H1 (cell line): ENCODE results near the gene MUS81. TPM values are rescaled to one million over a fixed set of nuclear protein-coding genes. Genes with fewer than 3 reads are reported as not detected.

Experiments used
- CTCF ChIA-PET: fragments of 300-600 bp; sonication (Branson Sonifier 250); formaldehyde crosslinking; loops from one replicate; lab custom pipeline; 2021; ENCODE audit not compliant: partially characterized antibody; lab: Charles Lee
- POLR2A ChIA-PET: fragments of 300-600 bp; sonication (Branson Sonifier 250); formaldehyde crosslinking; loops from one replicate; lab custom pipeline; 2021; ENCODE audit warnings: inconsistent platforms; ENCODE audit not compliant: partially characterized antibody; lab: Charles Lee
- DNase-seq, 2 experiments: peaks; one replicate each; pipeline versions ENCODE4 v3.0.0 to v3.0.0-alpha.2; 2010 to 2022; ENCODE audit warnings: low spot score in 2 of 2, low read depth in 1 of 2, mixed read lengths in 1 of 2
- FAIRE-seq: peaks from 2 replicates; lab custom pipeline; 2011; peaks lifted over from hg19 to GRCh38; lab: Jason Lieb, UNC
- H2AFZ ChIP-seq: 2 replicates; pipeline ENCODE4 v1.8.1; 2012; ENCODE audit warnings: low read length, inconsistent platforms
- H2AK5ac ChIP-seq: 2 replicates; pipeline ENCODE4 v1.6.1; 2013; ENCODE audit warnings: low read depth, low read length
- H2BK120ac ChIP-seq: replicated peaks from 2 replicates; pipeline ENCODE3; 2013; ENCODE audit warnings: low read depth, low read length, inconsistent platforms
- H2BK12ac ChIP-seq: 2 replicates; pipeline ENCODE4 v1.6.1; 2013; ENCODE audit warnings: low read depth, low read length
- H2BK15ac ChIP-seq: 2 replicates; pipeline ENCODE4 v1.6.1; 2013; ENCODE audit warnings: low read length
- H2BK20ac ChIP-seq: 2 replicates; pipeline ENCODE4 v1.6.1; 2013; ENCODE audit warnings: low read length
- H2BK5ac ChIP-seq: 2 replicates; pipeline ENCODE4 v1.6.1; 2013; ENCODE audit warnings: low read depth, low read length
- H3K14ac ChIP-seq: 2 replicates; pipeline ENCODE4 v1.6.1; 2013; ENCODE audit warnings: inconsistent platforms; ENCODE audit not compliant: insufficient read length
- H3K18ac ChIP-seq: 2 replicates; pipeline ENCODE4 v1.6.1; 2013; ENCODE audit warnings: low read length; ENCODE audit errors: extremely low read depth
- H3K23ac ChIP-seq: 2 replicates; pipeline ENCODE4 v1.6.1; 2013; ENCODE audit warnings: inconsistent platforms; ENCODE audit not compliant: insufficient read length
- H3K23me2 ChIP-seq: 2 replicates; pipeline ENCODE4 v1.6.1; 2013; ENCODE audit warnings: low read depth, low read length
- H3K27ac ChIP-seq: 2 replicates; pipeline ENCODE4 v1.6.1; 2011; ENCODE audit warnings: low read depth, low read length, inconsistent platforms
- H3K27me3 ChIP-seq, 4 experiments: replicated peaks in 1 of 4; 1 replicate in 1 of 4; 2 replicates in 3 of 4; pipeline versions ENCODE4 v1.6.1 to v1.8.1; 2011 to 2013; ENCODE audit warnings: low read length in 3 of 4, mild to moderate bottlenecking in 3 of 4, inconsistent platforms in 2 of 4, mixed read lengths in 2 of 4, moderate library complexity in 1 of 4; ENCODE audit not compliant: control insufficient read depth in 3 of 4, insufficient read depth in 3 of 4; ENCODE audit errors: extremely low read depth in 1 of 4
- H3K36me3 ChIP-seq, 4 experiments: 2 replicates each; pipeline versions ENCODE4 v1.6.1 to v1.8.1; 2011 to 2013; ENCODE audit warnings: mild to moderate bottlenecking in 4 of 4, low read length in 3 of 4, moderate library complexity in 2 of 4, control low read depth in 1 of 4, inconsistent platforms in 1 of 4; ENCODE audit not compliant: insufficient read depth in 4 of 4, control insufficient read depth in 2 of 4
- H3K4ac ChIP-seq: replicated peaks from 2 replicates; pipeline ENCODE3; 2013; ENCODE audit warnings: low read length, low read depth, mixed read lengths, inconsistent platforms; ENCODE audit not compliant: insufficient read length
- H3K4me1 ChIP-seq, 4 experiments: replicated peaks in 1 of 4; 1 replicate in 1 of 4; 2 replicates in 3 of 4; pipeline versions ENCODE4 v1.6.1 to v1.8.1; 2011 to 2013; ENCODE audit warnings: low read length in 3 of 4, inconsistent platforms in 2 of 4, mixed read lengths in 1 of 4; ENCODE audit not compliant: insufficient read depth in 4 of 4, control insufficient read depth in 3 of 4
- H3K4me2 ChIP-seq, 2 experiments: 2 replicates each; pipeline versions ENCODE4 v1.6.1 to v1.8.1; 2011 to 2013; ENCODE audit warnings: low read depth in 2 of 2, low read length in 2 of 2, control low read depth in 1 of 2, inconsistent platforms in 1 of 2, mild to moderate bottlenecking in 1 of 2; ENCODE audit not compliant: insufficient read depth in 1 of 2
- H3K4me3 ChIP-seq, 4 experiments: fragments of 200-600, 300-600 bp in 1 of 4; sonication (generic), shearing (Covaris generic), sonication (Bioruptor Twin) in 1 of 4; 2 replicates each; pipeline versions ENCODE4 v1.5.1 to v1.8.1; 2011 to 2016; ENCODE audit warnings: low read length in 4 of 4, low read depth in 3 of 4, control low read depth in 2 of 4, inconsistent platforms in 2 of 4, mild to moderate bottlenecking in 2 of 4, mixed read lengths in 1 of 4, moderate library complexity in 1 of 4; ENCODE audit not compliant: insufficient read depth in 2 of 4; ENCODE audit errors: extremely low read depth in 1 of 4
- H3K56ac ChIP-seq: replicated peaks from 2 replicates; pipeline ENCODE3; 2013; ENCODE audit warnings: low read depth, mild to moderate bottlenecking, mixed read lengths, low read length, inconsistent platforms; ENCODE audit not compliant: insufficient read length
- H3K79me1 ChIP-seq: 2 replicates; pipeline ENCODE4 v1.6.1; 2013; ENCODE audit warnings: low read depth, low read length, control low read depth
- H3K79me2 ChIP-seq, 2 experiments: 2 replicates each; pipeline versions ENCODE4 v1.6.1 to v1.8.1; 2012 to 2013; ENCODE audit warnings: low read length in 2 of 2, mild to moderate bottlenecking in 2 of 2, inconsistent platforms in 1 of 2; ENCODE audit not compliant: insufficient read depth in 2 of 2, control insufficient read depth in 1 of 2
- H3K9ac ChIP-seq, 4 experiments: replicated peaks in 1 of 4; 1 replicate in 1 of 4; 2 replicates in 3 of 4; pipeline versions ENCODE4 v1.6.1 to v1.8.1; 2011 to 2013; ENCODE audit warnings: low read depth in 3 of 4, low read length in 3 of 4, control low read depth in 2 of 4, mild to moderate bottlenecking in 2 of 4, moderate library complexity in 2 of 4, inconsistent platforms in 1 of 4; ENCODE audit errors: extremely low read depth in 1 of 4
- H3K9me3 ChIP-seq, 2 experiments: 2 replicates each; pipeline versions ENCODE4 v1.6.1 to v1.8.1; 2012 to 2013; ENCODE audit warnings: mild to moderate bottlenecking in 2 of 2, moderate library complexity in 2 of 2, control low read depth in 1 of 2, inconsistent platforms in 1 of 2, low read depth in 1 of 2, low read length in 1 of 2, mixed read lengths in 1 of 2; ENCODE audit not compliant: insufficient read depth in 2 of 2
- H4K20me1 ChIP-seq, 2 experiments: replicated peaks in 1 of 2; 2 replicates each; pipeline versions ENCODE3 to v1.8.1; 2011 to 2013; ENCODE audit warnings: inconsistent platforms in 2 of 2, low read length in 2 of 2, mild to moderate bottlenecking in 1 of 2; ENCODE audit not compliant: insufficient read depth in 2 of 2, control insufficient read depth in 1 of 2
- H4K5ac ChIP-seq: 2 replicates; pipeline ENCODE4 v1.6.1; 2013; ENCODE audit warnings: low read length, low read depth, mixed read lengths, inconsistent platforms; ENCODE audit not compliant: insufficient read length
- H4K8ac ChIP-seq: 2 replicates; pipeline ENCODE4 v1.8.0; 2013; ENCODE audit warnings: mild to moderate bottlenecking, moderate library complexity, low read length, inconsistent platforms; ENCODE audit not compliant: insufficient read depth; ENCODE audit errors: extremely low read depth
- H4K91ac ChIP-seq: replicated peaks from 2 replicates; pipeline ENCODE3; 2013; ENCODE audit warnings: low read length, mixed read lengths, inconsistent platforms; ENCODE audit not compliant: insufficient read length
- ATF2 ChIP-seq: IDR thresholded peaks from 2 replicates; pipeline ENCODE4 v1.6.1; 2012; ENCODE audit warnings: low read length, inconsistent platforms
- E2F6 ChIP-seq: IDR thresholded peaks from 2 replicates; pipeline ENCODE4 v1.6.1; 2012; ENCODE audit warnings: inconsistent platforms
- RNF2 ChIP-seq: fragments of 200-900, 300-1000 bp; sonication (generic); IDR thresholded peaks from 2 replicates; pipeline ENCODE4 v1.7.1; 2016; ENCODE audit warnings: borderline replicate concordance, low read depth, mild to moderate bottlenecking, antibody characterized with exemption, low read length; ENCODE audit not compliant: poor library complexity, severe bottlenecking; ENCODE audit errors: missing control alignments
- TAF1 ChIP-seq: IDR thresholded peaks from 2 replicates; pipeline ENCODE4 v1.6.1; 2011; ENCODE audit warnings: mild to moderate bottlenecking, low read depth, low read length
- USF2 ChIP-seq: IDR thresholded peaks from 2 replicates; pipeline ENCODE4 v1.6.1; 2011; ENCODE audit warnings: low read length, improper control_type of control experiment
- WGBS, 2 experiments: shearing (Covaris generic) in 1 of 2; methylation state at CpG; one replicate each; pipeline versions ENCODE4 v1.1.6 to v1.1.7; 2013 to 2015; ENCODE audit warnings: low lambda C conversion rate in 2 of 2, mixed read lengths in 2 of 2, inconsistent platforms in 1 of 2, low coverage in 1 of 2, missing lambda C conversion rate in 1 of 2; ENCODE audit not compliant: insufficient replicate concordance in 2 of 2, insufficient coverage in 1 of 2, insufficient read length in 1 of 2; ENCODE audit errors: extremely low coverage in 1 of 2, missing lambda C conversion rate in 1 of 2; 5-methylcytosine and 5-hydroxymethylcytosine counted together
- polyA plus RNA-seq, 7 experiments: library from polyadenylated mRNA; depleted of rRNA in 3 of 7; stranded (reverse) in 5 of 7; unstranded in 2 of 7; fragments of >200 nt in 5 of 7; fragments of 200-250 nt in 2 of 7; gene quantifications; 1 replicate in 5 of 7; 2 replicates in 1 of 7; 4 replicates in 1 of 7; pipeline versions ENCODE4 v1.2.1 to v1.2.3, GENCODE V29; 2011 to 2013; ENCODE audit warnings: missing spikeins in 2 of 7, mixed read lengths in 2 of 7
- total RNA-seq: library from RNA; stranded (reverse); fragmentation: NEBNext Ultra II Directional; extraction: Animal tissue kit (Norgen Biotek cat#: 25700); gene quantifications from 2 replicates; pipeline ENCODE4 v1.2.1, GENCODE V29; 2021

MUS81 gene
- total and polyA plus RNA-seq, 2 of the 8 experiments (the other 6 are each of a cell fraction or from before 2014, with no cell fraction given), result 30.2 to 31.5 TPM

GRCh38 chr11:65895482-65895981 lies 35.3 kb downstream of the MUS81 start:
- 89% methylated on average over 5 of the region's 5 CpGs; no CpG with 5 or more reads in 1 of the 2 experiments for WGBS, 2 experiments
- Histone ChIP-seq H3K27me3 (peaks cover 11 to 22% (median 18%) of the 10 kb centered on the region in 4 experiments), H3K79me2 (no peaks in the 10 kb centered on the region), H3K27ac (no peak overlapping the region), H3K4me1 (peaks cover 0 to 18% (median 6%) of the 10 kb centered on the region in 4 experiments; a peak in 6 of 7 replicates), H2BK20ac (no peak overlapping the region), H2BK15ac (no peak overlapping the region), H2BK5ac (no peak overlapping the region), H3K23me2 (peaks cover 18% of the 10 kb centered on the region; the same call in 1 of the 2 replicates), H3K9ac (no peak overlapping the region), H3K79me1 (no peaks in the 10 kb centered on the region; the same call in 1 of the 2 replicates), H3K4me3 (no peak overlapping the region), H2BK12ac (no peak overlapping the region), H4K20me1 (peaks cover 0 to 4% of the 10 kb centered on the region in 2 experiments), H3K23ac (no peak overlapping the region), H4K8ac (no peak overlapping the region), H3K14ac (no peak overlapping the region), H3K4me2 (no peak overlapping the region), H3K36me3 (no peaks in the 10 kb centered on the region), H4K5ac (no peak overlapping the region), H3K9me3 (no peaks in the 10 kb centered on the region), H2BK120ac (no peak overlapping the region), H3K4ac (no peak overlapping the region), H2AK5ac (0 out of 2 replicates have a peak overlapping the region, but pooled peaks have one; percentile 65), H4K91ac (no peak overlapping the region), H2AFZ (no peak overlapping the region), H3K56ac (no peak overlapping the region), H3K18ac (no peak overlapping the region)
- DNase-seq, result no peak
- ChIA-PET CTCF (interaction anchor here (0.9 to 15.0 kb wide), 5 partner anchors 8 to 89 kb away, joined by 3 to 281 read pairs (median 150); partner anchors contain the start of genes CCDC85B and FIBP), POLR2A (interaction anchor here (1.3 to 1.9 kb wide), 3 partner anchors 22 to 85 kb away, joined by 3 to 5 read pairs (median 4); no protein-coding TSS in a partner anchor)
- no peak for FAIRE-seq
- TF ChIP-seq RNF2 (no peak), USF2 (no peak), E2F6 (no peak), TAF1 (no peak), ATF2 (no peak)
